Neural cell (in vitro differentiated cells): ENCODE measurements around the gene COL27A1.

ENCODE experiments used
- CTCF ChIP-seq: fragments of 450-650 bp; IDR thresholded peaks from 2 replicates; pipeline ENCODE4 v1.5.1; 2014; ENCODE audit warnings: antibody characterized with exemption, mild to moderate bottlenecking, moderate library complexity; ENCODE audit not compliant: poor library complexity, severe bottlenecking
- EP300 ChIP-seq: fragments of 450-650 bp; conservative IDR thresholded peaks from 2 replicates; pipeline ENCODE4 v1.6.1; 2014; ENCODE audit warnings: antibody characterized with exemption, mild to moderate bottlenecking, moderate library complexity; ENCODE audit not compliant: poor library complexity, severe bottlenecking
- EZH2 ChIP-seq: fragments of 200-600, 300-800 bp; shearing (Covaris generic), sonication (generic); IDR thresholded peaks from 2 replicates; pipeline ENCODE4 v1.6.1; 2014; ENCODE audit warnings: antibody characterized with exemption, low read length, borderline replicate concordance, mild to moderate bottlenecking; ENCODE audit not compliant: insufficient read depth, poor library complexity, severe bottlenecking
- MXI1 ChIP-seq: fragments of 450-650 bp; conservative IDR thresholded peaks from 2 replicates; pipeline ENCODE4 v1.6.1; 2014; ENCODE audit warnings: antibody characterized with exemption, mild to moderate bottlenecking; ENCODE audit not compliant: poor library complexity, severe bottlenecking
- RAD21 ChIP-seq: fragments of 450-650 bp; conservative IDR thresholded peaks from 2 replicates; pipeline ENCODE4 v1.6.1; 2014; ENCODE audit warnings: antibody characterized with exemption, mild to moderate bottlenecking, moderate library complexity
- REST ChIP-seq: IDR thresholded peaks from 2 replicates; pipeline ENCODE4 v1.6.1; 2012; ENCODE audit warnings: borderline replicate concordance
- TAF1 ChIP-seq: IDR thresholded peaks from 2 replicates; pipeline ENCODE4 v1.6.1; 2012; ENCODE audit warnings: low read depth

GRCh38 chr9:114176624-114177291, 21.4 kb downstream of the COL27A1 start:
- TF ChIP-seq EZH2, result no peak
- no peak for TF ChIP-seq CTCF
- TF ChIP-seq RAD21, result no peak
- TF ChIP-seq MXI1, result no peak
- TF ChIP-seq REST, result no peak
- no peak for TF ChIP-seq TAF1
- TF ChIP-seq EP300, result no peak
